ENCODE measurements around the gene SLC22A23.

Gene SLC22A23

DNA sequence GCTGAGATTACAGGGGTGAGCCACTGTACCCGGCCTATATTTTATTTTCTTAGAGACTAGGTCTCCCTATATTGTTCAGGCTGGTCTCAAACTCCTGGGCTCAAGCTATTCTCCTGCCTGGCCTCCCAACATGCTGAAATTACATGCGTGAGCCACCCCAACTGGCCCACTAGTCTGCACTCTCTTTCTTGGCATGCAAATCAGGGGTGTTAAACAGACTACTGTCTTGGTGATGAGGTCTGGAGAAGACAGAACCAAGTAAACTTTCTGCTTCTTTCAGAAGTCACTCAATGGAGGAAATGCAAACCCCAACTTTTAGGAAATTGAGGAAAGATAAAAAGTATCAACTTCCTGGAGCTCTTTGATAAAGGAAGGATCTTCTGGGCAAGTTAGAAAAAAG is 221.4 kb downstream of the SLC22A23 start:
- DNase-seq = no peak

- DNase-seq = no peak
These were observed 222.9 kb downstream of the SLC22A23 start for GRCh38 chr6:3233904-3234303.

DNA sequence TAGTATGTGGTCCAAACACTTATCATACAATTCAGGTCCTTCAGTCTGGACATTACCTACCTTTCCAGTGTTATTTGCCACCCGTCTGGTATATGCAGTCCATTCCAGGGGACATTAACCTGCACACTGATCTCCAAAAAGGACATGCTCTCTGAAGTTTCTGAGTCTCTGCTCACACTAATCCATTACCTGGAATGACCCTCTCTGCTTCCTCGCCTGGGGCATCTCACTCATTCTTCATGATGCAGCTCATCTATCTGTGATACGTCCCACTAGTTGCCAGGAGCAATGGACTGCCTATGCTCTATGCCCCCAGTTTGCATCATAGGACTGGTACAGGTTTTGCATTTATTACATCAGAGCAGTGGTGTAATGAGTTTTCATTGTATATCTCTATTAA is 223.5 kb downstream of the SLC22A23 start:
- DNase-seq = no peak

- no peak for DNase-seq
These were observed 224.6 kb downstream of the SLC22A23 start for GRCh38 chr6:3232017-3232945.

- peak in 2 of 3 donors; percentile 36 to 50 for DNase-seq
These were observed 225.4 kb downstream of the SLC22A23 start for GRCh38 chr6:3231247-3232016.

DNA sequence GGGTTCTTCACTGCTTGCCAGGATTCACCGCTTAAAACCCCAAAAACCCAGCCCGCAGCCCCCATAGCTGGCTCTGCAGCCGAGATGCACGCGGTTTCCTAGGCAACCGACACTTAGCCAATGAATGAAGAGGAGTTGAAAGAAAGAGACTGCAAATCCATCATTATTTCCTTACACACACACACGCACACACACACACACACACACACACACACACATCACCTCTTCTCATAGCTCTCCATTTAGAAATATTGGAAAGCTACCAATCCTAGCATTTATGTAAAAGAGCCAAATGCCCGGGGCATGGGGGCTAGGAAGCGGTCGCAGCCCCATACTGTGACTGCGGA is 226.0 kb downstream of the SLC22A23 start:
- no peak for DNase-seq

DNA sequence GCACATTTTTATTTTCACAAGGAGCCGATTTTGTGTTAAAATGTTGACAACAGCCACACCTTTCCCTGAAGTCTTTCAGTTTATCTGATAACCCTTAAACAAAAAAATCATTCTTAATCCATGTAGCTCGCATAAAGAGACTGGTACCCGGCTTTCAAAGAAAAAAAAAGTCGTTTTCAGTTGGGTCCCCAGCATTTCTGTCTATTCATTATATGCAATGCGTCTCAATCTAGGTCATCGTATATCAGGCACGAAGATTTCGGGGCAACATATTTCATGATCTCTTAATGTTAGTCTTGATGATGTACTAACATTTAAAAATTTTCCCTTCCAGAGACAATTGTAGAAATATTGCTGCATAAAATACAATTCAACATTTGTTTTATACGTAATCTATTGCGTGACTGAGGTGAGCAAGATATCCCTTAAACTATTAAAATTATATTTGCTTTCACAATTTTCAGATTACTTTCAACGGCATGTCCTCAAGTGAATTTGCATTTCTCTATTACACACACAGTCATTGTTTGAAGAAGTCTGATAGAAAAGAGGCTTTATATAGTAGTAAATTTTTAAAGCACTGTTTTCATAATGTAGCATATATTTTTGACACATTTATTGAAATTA is 226.5 kb downstream of the SLC22A23 start:
- DNase-seq = no peak

GRCh38 chr6:3229566-3230178 is 227.2 kb downstream of the SLC22A23 start:
- DNase-seq = peak in 1 of 3 donors; percentile 25

- DNase-seq = peak in 1 of 3 donors; percentile 52
These were observed 227.9 kb downstream of the SLC22A23 start for GRCh38 chr6:3228771-3229565.

DNA sequence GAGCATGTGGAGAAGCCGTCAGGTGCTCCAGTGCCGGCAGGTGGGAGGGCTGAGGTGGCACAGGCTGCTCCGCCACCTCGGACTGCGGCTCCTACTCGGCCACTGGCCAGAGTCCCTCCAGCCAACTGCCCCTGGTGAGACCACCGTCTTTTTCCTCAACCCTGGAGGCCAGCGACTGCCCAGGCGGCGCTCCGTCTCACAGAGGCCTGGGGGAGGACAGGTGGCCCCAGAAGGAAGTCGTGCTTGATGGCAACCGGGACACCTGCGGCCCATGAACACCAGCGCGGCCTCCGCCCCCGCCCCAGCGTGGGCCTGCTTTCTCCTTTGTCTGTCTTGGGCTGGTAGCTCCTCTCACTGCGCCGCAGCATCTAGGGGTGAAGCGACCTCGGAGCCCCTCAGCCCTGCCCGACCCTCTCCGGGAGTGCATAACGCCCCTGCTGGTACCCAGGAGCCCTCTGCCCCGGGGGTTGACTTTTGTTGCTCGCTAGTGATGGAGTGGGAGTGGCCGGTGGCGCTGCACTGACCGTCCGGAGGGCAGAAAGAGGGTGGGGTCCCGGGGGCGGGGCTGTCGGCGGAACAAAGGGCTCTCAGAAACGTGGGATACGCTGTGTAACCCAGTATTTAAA is 228.7 kb downstream of the SLC22A23 start:
- DNase-seq = no peak

DNA sequence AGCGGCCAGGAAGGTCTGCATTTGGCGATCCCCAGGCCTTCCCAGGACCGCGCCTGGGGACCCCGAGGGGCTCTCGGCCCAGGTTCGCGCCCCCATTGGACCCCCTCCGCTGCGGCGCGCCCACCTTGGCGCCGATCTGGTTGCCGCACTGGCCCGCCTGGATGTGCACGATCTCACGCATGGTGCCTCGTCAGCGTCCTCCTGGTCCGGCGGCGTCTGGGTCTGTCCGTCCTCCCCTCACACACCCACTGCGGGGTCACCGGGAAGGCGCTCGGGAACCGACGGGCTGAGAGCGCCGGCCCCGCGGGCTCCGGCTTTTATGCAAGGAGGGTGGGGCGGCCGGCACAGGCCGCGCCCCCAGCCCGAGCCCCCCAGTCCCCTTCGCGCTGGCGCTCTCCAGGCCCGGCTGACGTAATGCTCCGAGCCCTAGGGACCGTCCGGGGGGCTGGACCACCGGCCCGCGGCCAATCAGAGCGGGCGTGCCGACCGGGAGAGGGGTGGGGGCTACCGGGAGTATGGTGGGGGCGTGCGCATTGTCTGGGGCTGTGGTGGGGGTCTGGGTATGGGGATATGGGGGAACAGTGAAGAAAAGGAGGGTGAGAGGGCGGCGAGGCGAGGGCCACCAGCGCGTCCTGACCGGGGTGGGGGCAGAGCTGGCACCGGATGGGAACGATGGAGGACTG is 229.3 kb downstream of the SLC22A23 start, which contains the start of gene TUBB2B:
Gene TUBB2B, minus strand, starts transcription at position 291 of the 683 bp plus-strand sequence. Its CDS starts 110 bp downstream, at position 181.
- peak in 1 of 3 donors; percentile 26 for DNase-seq

- DNase-seq = peak; percentile 52 to 81 (median 64)
These were observed 230.1 kb downstream of the SLC22A23 start for GRCh38 chr6:3226481-3227362.

DNA sequence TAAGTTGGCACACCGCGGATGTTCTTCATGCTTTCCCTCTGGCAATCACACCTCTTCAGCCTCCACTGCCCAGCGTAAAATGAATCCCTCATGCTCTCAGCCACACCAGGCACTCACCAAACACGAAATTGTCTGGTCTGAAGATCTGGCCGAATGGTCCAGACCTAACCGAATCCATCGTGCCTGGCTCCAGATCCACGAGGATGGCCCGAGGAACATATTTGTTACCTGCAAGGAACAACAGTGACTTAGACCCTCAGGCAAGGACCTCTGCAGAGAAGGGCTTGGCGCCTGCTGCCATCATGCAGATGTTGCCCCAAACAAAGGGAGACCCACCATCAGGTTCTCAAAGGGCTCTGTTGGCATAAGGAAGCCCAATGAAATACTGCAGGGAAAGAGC is 230.8 kb downstream of the SLC22A23 start:
- no peak for DNase-seq

DNA sequence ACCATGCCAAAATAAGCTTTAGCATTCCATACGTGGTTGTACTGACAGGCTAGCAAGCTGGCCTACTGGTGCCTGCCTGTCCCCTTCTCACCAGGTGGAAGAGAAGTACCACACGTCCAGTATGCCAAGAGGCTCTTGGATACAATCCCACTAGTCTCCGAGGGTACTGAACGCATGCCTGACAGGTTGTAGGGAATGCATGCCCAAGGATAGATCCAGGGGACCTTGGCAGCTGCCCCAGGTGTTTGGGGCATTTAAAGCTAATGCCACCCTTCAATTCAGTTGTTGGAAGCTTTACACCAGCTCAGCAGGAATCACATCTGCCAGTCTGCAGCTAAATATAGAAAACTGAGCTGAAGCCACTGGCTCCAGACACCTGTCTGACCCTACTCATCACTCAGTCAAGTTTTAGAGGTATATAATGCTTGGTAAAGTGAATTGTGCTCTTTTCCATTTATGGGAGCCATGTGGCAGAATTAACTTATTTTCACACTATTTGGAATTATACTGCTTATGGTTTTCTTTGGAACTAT is 234.3 kb downstream of the SLC22A23 start:
- DNase-seq = no peak

GRCh38 chr6:3221578-3221977 is 235.3 kb downstream of the SLC22A23 start:
- peak; percentile 30 to 49 (median 32) for DNase-seq

DNA sequence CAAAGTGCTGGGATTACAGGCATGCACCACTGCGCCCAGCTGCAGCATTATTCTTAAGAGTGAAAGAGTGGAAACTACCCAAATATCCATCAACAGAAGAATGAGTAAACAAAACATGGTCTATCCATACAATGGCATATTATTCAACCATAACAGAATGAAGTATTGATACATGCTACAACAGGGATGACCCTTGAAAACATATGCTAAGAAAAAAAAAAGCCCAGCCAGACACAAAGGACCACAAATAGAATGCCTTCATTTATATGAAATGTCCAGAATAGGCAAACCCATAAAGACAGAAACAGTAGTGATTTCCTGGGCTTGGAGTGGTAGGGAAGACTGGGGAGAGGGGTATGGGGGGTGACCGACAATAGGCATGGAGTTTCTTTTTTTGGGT is 236.5 kb downstream of the SLC22A23 start:
- no peak for DNase-seq

Measured in suppressor macrophage treated with lipopolysaccharide for 1 hour (primary cell).